ENCODE data around the gene FNDC7.

GRCh38 chr1:108706643-108707042 lies 6.1 kb upstream of the FNDC7 start:
- TF ChIP-seq EZH2 (IDR thresholded peaks at IDR 0.05; ENCODE audit: borderline replicate concordance, low read depth, low read length, severe bottlenecking) (no peak), CTCF (IDR thresholded peaks at IDR 0.05; ENCODE audit: extremely low read depth in 1 of 2, insufficient read depth in 1 of 2, low read depth in 1 of 2, low read length in 2 of 2) (no peak), POLR2AphosphoS5 (IDR thresholded peaks at IDR 0.05; ENCODE audit: insufficient read depth, low read depth, low read length) (no peak), POLR2A (IDR thresholded peaks at IDR 0.05; ENCODE audit: low read depth, low read length) (no peak), FOS (IDR thresholded peaks at IDR 0.05; ENCODE audit: borderline replicate concordance, insufficient read depth, low read length) (no peak), MAX (IDR thresholded peaks at IDR 0.05; ENCODE audit: insufficient read depth, insufficient read length) (no peak), GATA2 (IDR thresholded peaks at IDR 0.05; ENCODE audit: insufficient read depth, insufficient read length, low read depth, low read length) (no peak)
